Heart right ventricle (tissue), 16 donors: ENCODE measurements around the gene STAT4. TPM values are rescaled to one million over a fixed set of nuclear protein-coding genes. Genes with fewer than 3 reads are reported as not detected.

Source experiments
- ATAC-seq, 8 donors: fragments of 200-7000 bp; cut with Tn5 transposase; one replicate each; pipeline ENCODE4 v1.9.1; 2020; ENCODE audit warnings: mild to moderate bottlenecking in 8 of 8, moderate library complexity in 8 of 8, moderate number of reproducible peaks in 1 of 8
- DNase-seq, 2 donors: peaks; one replicate each; pipeline ENCODE4 v3.0.0-alpha.2; 2020
- H3K27ac ChIP-seq, 10 donors: fragments of 200-600 bp; sonication (generic) in 2 of 10; one replicate each; pipeline versions ENCODE4 v1.5.0 to v1.8.0; 2020 to 2022; ENCODE audit warnings: mild to moderate bottlenecking in 3 of 10
- H3K27me3 ChIP-seq, 7 donors: fragments of 200-600 bp; one replicate each; pipeline ENCODE4 v1.8.0; 2021 to 2022; ENCODE audit warnings: mild to moderate bottlenecking in 2 of 7
- H3K36me3 ChIP-seq, 9 donors: fragments of 200-600 bp; sonication (generic) in 1 of 9; one replicate each; pipeline versions ENCODE4 v1.5.0 to v1.8.0; 2020 to 2022; ENCODE audit warnings: mild to moderate bottlenecking in 2 of 9
- H3K4me1 ChIP-seq, 9 donors: fragments of 200-600 bp; sonication (generic) in 1 of 9; one replicate each; pipeline versions ENCODE4 v1.5.0 to v1.8.0; 2020 to 2022; ENCODE audit warnings: mild to moderate bottlenecking in 4 of 9
- H3K4me3 ChIP-seq, 10 donors: fragments of 200-600 bp; sonication (generic) in 2 of 10; one replicate each; pipeline versions ENCODE4 v1.5.0 to v1.8.0; 2020 to 2022; ENCODE audit warnings: mild to moderate bottlenecking in 7 of 10, moderate library complexity in 2 of 10
- H3K9me3 ChIP-seq, 11 donors: fragments of 200-600 bp in 10 of 11; sonication (generic) in 2 of 11; one replicate each; pipeline versions ENCODE4 v1.5.0 to v1.8.0; 2013 to 2022; ENCODE audit warnings: mild to moderate bottlenecking in 2 of 11, control low read depth in 1 of 11, moderate library complexity in 1 of 11
- WGBS, 2 donors: extraction: QIAGEN DNeasy Blood & Tissue Kit; methylation state at CpG; one replicate each; pipeline ENCODE4 v1.1.7; 2013; ENCODE audit warnings: inconsistent platforms in 1 of 2; 5-methylcytosine and 5-hydroxymethylcytosine counted together
- intact Hi-C, 10 donors: fragments of 100-400 bp; cut with DNase I; formaldehyde crosslinking; loops; one replicate each; pipeline versions ENCODE4 v1.11.1 to v1.14.2; 2022
- polyA plus RNA-seq, 2 donors: library from polyadenylated mRNA; stranded (reverse); fragments of 200-250 nt; gene quantifications; one replicate each; pipeline ENCODE4 v1.2.3, GENCODE V29; 2013
- total RNA-seq, 10 donors: library from RNA; stranded (reverse); fragmentation: NEBNext Ultra II Directional in 3 of 10; extraction: Animal tissue kit (Norgen Biotek cat#: 25700) in 3 of 10; gene quantifications; one replicate each; pipeline versions ENCODE4 v1.2.1 to v1.2.4, GENCODE V29; 2021 to 2023
- TF ChIP-seq, protein P1 (sequence below), 9 donors: fragments of 200-600 bp; sonication (generic) in 2 of 9; IDR thresholded peaks; one replicate each; pipeline versions ENCODE4 v1.5.0 to v1.8.0; 2021 to 2022; ENCODE audit warnings: antibody characterized with exemption in 9 of 9, mild to moderate bottlenecking in 5 of 9, moderate library complexity in 1 of 9
- donor health status: Arrhythmogenic right ventricular cardiomyopathy.
- donor health status: ischemic (EF 13 %, LVEDD 7.1; RV severe dilation, severe dysfunction).
- donor health status: healthy with polysubstance abuse.
- donor health status: DM: no; HTN: yes; CAD: no.
- donor health status: DM: no; HTN: no; CAD: no.
- donor health status: ischemic (EF 25% LVEDD 6.9; RV normal size, moderate dysfunction).
- donor health status: ischemic (EF 25% LVEDD 5.7; RV mildly dilated, moderate dysfunction).
- donor health status: healthy.
- donor health status: DM: yes; HTN: yes; CAD: no.
- donor health status: Ischemic cardiomyopathy.
- donor health status: ischemic (EF 35%, LVEDD 5.7; RV mildly dilated, moderate dysfunction).
- donor health status: nonischemic (EF 11% LVEDD 7.7; RV severe dilation, severe dysfunction).
- donor health status: DM: yes; HTN: yes; CAD: no.
- donor health status: PGD.
- donor health status: ischemic (EF 29% LVEDD 5.4; RV normal size, mild dysfunction).
- donor health status: nonischemic (EF 23%, LVEDD 6.1; RV moderate dilation, normal function).

Gene STAT4
- total and polyA plus RNA-seq, 12 donors = 0.52 to 9.4 (median 2.2) TPM

DNA sequence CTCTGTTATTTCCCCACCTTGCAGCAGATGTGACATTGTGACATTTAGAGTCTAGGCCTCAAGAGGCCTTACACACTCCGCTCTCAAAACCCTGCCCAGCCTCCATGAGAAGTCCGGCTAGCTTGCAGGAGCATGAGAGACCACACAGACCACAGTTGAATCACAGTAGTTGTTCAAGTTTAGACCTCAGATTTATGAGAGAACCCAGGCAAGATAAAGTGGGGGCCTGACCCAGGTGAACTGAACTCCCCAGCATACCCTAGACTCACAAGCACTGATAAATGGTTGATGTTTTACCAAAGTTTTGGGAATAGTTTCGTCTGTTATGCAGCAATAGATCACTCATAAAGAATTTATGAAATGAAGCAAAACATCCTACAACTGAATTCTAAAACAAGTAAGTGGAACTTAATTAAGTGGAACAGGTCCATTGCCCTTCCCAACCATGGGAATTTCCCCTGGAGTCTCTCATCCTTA is 132.1 kb downstream of the STAT4 start:
- Histone ChIP-seq H3K9me3 (no peaks in the 10 kb centered on the region), H3K27me3 (no peaks in the 10 kb centered on the region), H3K27ac (peak overlapping the region in 1 of 10 donors; percentile 49), H3K4me3 (no peak overlapping the region), H3K4me1 (peaks cover 0 to 69% (median 15%) of the 10 kb centered on the region in 9 donors), H3K36me3 (no peaks in the 10 kb centered on the region)
- WGBS, 2 donors = 91 to 96% methylated on average over 3 of the region's 3 CpGs
- TF ChIP-seq, protein P1, sequence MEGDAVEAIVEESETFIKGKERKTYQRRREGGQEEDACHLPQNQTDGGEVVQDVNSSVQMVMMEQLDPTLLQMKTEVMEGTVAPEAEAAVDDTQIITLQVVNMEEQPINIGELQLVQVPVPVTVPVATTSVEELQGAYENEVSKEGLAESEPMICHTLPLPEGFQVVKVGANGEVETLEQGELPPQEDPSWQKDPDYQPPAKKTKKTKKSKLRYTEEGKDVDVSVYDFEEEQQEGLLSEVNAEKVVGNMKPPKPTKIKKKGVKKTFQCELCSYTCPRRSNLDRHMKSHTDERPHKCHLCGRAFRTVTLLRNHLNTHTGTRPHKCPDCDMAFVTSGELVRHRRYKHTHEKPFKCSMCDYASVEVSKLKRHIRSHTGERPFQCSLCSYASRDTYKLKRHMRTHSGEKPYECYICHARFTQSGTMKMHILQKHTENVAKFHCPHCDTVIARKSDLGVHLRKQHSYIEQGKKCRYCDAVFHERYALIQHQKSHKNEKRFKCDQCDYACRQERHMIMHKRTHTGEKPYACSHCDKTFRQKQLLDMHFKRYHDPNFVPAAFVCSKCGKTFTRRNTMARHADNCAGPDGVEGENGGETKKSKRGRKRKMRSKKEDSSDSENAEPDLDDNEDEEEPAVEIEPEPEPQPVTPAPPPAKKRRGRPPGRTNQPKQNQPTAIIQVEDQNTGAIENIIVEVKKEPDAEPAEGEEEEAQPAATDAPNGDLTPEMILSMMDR (IDR thresholded peaks at IDR 0.05) = no peak
- intact Hi-C loops = no loop called here
- no peak for DNase-seq
- no peak for ATAC-seq

DNA sequence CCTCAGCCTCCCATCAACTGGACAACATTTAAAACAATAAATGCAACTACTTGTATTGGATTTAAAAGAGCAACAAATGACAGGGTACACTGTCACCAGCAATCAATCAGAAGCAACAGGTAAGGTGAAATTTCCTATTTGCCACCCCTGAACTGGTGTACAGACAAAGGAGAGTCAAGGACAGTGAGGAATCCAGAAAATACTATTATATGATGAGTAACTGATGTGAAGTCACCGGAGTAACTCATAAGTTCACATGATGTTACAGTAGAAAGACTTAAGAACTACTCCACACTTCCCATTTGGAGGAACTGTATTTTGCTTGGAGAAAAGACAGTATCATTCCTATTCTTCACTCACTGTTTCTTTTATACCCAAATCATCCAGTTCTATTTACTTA is 132.7 kb downstream of the STAT4 start:
- H3K4me1 ChIP-seq = peaks cover 0 to 65% (median 16%) of the 10 kb centered on the region in 9 donors
- no peaks in the 10 kb centered on the region for H3K27me3 ChIP-seq
- WGBS, 2 donors = 91 to 92% methylated on average over 1 of the region's 1 CpG
- intact Hi-C loops = no loop called here
- DNase-seq = no peak
- ATAC-seq = no peak
- TF ChIP-seq, protein P1 (IDR thresholded peaks at IDR 0.05) = no peak
- H3K27ac ChIP-seq = peak overlapping the region in 1 of 10 donors; percentile 49
- H3K36me3 ChIP-seq = peaks cover 0 to under 1% (median 0%) of the 10 kb centered on the region in 9 donors
- H3K9me3 ChIP-seq = no peaks in the 10 kb centered on the region
- no peak overlapping the region for H3K4me3 ChIP-seq

- DNase-seq = no peak
- H3K27ac ChIP-seq = peak overlapping the region in 1 of 10 donors; percentile 97
- no peaks in the 10 kb centered on the region for H3K9me3 ChIP-seq
- ATAC-seq = no peak
- no peaks in the 10 kb centered on the region for H3K27me3 ChIP-seq
- H3K36me3 ChIP-seq = peaks cover 0 to 22% (median 0%) of the 10 kb centered on the region in 9 donors
- 89% methylated on average over 8 of the region's 8 CpGs for WGBS, 2 donors
- intact Hi-C loops = no loop called here
- H3K4me1 ChIP-seq = peaks cover 0 to 65% (median 32%) of the 10 kb centered on the region in 9 donors
- TF ChIP-seq, protein P1 (IDR thresholded peaks at IDR 0.05) = no peak
- no peak overlapping the region for H3K4me3 ChIP-seq
These were observed 135.0 kb downstream of the STAT4 start for GRCh38 chr2:191015831-191016230.

DNA sequence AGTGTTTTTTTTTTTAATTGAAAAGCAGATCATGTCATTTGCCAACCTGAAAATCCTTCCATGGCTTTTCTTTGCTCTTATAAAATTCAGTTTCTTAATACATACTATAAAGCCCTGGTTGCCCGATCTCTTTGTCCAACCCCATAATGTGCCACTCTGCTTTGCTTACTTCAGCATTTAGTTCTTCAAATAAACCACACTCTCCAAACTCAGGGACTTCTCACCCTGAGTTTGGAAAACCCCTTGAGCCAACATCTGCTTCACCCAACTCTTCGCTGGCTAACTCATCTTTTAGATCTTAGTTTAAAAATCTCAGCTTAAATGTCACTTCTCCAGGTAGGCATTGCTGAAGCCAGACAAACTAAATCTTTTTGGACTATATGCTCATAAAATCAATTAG is 135.6 kb downstream of the STAT4 start:
- Histone ChIP-seq H3K27ac (peak overlapping the region in 5 of 10 donors; percentile 90 to 97 (median 92)), H3K9me3 (no peaks in the 10 kb centered on the region), H3K27me3 (no peaks in the 10 kb centered on the region), H3K36me3 (peaks cover 0 to 28% (median 0%) of the 10 kb centered on the region in 9 donors), H3K4me1 (peaks cover 0 to 69% (median 35%) of the 10 kb centered on the region in 9 donors), H3K4me3 (no peak overlapping the region)
- WGBS, 2 donors = 94 to 99% methylated on average over 2 of the region's 2 CpGs
- DNase-seq = no peak
- ATAC-seq = no peak
- TF ChIP-seq, protein P1 (IDR thresholded peaks at IDR 0.05) = no peak
- intact Hi-C loops = no loop called here
